ENCODE results near the gene FOXA3.

FOXA3 gene

DNA sequence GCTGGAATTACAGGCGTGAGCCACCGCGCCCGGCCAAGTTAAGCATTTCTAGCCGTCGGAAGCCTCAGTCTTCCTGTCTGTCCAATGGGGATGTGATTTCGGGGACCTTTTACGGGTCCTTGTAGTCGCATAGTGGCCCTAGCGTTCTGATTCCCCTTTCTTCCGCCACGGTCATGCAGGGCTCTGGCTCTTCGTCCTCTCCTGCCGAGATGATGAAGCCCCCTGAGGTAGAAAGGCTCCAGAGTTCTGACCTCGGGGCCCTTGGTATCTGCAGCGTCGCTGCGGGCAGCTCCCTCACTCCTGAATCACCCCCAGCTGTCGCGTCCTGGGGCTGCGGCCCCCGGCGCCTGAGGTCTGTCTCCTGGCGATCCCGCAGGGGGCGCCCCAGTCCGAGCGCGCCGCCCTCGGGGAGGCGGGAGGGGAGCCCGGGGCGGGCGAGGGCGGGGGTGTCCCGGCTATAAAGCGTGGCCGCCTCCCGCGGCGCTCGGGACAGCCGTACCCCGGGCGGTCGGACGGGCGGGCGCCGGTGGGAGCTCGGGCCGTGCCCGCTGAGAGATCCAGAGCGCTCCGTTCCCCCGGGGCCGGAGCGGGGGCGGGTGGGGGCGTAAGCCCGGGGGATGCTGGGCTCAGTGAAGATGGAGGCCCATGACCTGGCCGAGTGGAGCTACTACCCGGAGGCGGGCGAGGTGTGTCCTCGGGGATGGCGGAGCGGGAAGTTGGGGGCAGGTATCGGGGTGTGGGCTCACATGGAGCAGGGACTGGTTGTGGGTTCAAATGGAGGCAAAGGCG is at the start of gene FOXA3:
FOXA3 (plus strand) TSS at position 487 of the 789 bp plus-strand sequence; CDS start at position 618, 131 bp downstream.
- DNase-seq (ENCODE audit: low spot score): peak; percentile 75

DNA sequence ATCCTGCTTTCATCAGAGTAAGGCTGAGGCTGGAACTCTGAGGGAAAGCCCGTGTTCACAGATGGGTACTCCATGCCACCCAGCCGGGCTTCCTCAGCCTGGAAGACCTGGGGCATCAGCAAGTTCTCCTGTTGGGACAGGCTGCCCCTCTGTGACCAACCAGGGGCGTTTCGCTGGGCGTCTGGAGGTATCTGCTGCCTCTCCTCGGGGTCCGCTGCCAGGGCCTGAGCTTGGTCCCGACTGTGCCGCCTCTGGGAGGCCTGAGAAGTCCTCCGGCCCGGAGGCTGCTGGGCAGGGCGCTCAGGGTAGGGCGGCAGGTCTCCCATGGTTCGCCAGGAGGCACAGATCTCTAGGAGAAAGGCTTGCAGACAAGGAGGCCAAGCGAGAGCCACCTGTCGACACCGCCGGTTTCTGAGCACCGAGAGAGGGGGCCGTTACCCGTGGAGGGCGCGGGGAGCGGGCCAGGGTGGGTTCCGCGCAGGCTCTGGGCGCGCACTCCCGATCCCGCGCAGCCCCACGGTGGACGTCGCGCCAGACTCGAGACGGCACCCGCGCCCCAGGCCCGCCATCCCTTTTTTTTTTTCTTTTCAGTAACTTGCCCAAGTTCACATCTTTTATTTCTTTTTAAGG is 49.2 kb upstream of the FOXA3 start, which contains the start of gene RSPH6A:
RSPH6A (minus strand) TSS at position 458 of the 630 bp plus-strand sequence; CDS start at position 326, 132 bp downstream.
- DNase-seq (ENCODE audit: low spot score): no peak

DNA sequence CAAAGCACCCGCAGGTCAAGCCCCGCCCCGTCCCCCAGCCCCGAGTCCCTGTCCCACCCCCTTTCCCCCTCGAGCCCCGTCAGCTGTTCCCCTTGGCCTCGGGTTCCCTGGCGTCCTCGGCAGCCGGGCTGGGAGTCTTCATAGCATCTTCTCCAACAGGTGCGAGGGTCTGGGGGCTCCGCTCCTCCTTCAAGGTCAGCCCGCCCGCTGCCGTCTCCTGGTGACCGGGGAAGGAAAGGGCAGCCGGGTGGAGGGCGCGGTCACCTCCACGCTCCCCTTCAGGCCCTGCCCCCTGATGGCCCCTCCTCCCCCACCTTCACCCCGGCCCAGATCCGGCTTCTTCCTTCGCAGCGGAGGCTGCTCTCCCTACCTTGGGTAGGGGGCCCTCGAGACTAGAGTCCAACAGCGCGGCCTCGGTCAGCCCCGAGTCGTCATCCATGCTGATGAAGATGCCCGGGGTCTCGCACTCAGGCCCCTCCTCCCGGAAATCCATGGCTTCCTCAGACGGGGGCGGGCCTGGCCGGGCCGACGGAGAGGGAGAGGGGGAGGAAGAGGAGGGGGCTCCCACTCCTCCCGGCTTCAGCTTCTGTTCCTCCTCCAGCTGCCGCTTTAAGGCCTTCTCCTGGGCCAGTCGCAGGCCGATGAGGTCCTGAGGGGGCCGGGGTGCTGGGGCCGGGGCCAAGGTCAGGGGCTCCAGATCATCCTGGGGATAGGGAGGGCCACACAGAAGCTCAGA is 48.5 kb upstream of the FOXA3 start:
- DNase-seq (ENCODE audit: low spot score): no peak

DNA sequence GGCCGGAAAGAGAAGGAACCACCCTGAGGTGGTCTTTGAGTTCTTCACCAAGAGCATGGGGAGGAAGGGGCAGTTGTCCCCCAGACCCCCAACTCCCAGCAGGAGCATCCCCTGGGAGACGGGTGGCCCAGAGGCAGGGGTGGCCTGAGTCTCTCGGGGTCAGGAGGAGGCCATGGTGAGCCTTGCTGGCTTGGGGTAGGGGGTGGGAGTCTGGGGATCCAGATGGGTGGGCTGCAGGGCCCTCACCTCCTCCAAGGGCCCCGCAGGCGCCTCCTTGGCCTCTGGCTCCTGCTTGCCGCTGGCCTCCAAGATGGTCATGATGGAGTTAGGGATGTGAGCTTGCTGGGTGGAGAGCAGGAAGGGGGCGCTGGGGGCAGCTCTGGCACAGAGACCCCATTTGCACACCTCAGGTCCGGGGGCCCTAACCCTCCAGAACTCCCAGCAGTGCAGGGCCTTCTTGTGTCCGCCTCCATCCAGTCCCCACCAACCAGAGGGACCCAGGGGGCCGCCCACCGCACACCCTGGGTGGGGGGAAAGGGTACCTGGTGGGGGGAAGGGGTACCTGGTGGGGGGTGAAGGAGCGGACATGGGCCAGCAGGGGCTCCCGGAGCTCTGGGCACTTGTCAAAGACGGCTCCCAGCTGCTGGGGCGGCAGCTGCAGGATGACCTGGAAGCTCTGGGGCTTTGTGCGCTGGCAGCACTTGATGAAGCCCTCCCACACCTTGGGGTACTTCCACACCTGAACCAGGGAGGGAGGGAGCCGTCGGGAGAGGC is 47.7 kb upstream of the FOXA3 start:
- no peak for DNase-seq (ENCODE audit: low spot score)

DNA sequence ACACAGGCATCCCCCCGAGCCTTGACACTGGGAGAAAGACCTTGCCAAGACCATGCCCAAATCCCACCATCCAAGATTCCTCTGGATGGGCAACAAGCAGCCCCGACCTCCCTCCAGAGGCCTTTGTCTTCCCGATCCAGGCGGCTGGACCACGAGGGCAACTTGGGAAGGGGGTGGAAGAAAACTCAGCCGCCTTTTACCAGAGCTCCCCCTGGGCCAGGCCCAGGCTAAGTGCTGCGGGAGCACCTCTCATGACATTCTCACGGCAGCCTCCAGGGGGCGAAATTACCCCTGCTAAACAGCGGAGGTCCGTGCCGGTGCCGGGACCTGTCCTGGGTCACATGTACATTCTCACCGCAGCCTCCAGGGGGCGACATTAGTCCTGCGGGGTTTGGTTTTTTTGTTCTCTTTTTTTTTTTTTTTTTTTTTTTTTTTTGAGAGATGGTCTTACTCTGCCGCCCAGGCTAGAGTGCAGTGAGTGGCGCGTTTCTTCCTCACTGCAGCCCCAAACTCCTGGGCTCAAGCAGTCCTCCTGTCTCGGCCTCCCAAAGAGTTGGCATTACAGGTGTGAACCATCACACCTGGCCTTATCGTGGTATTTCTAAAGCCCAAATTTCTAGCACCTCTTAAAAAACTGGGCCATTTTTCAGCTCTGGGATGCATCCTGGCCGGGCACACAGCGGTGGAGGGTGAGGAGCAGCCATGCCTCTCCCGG is 47.0 kb upstream of the FOXA3 start:
- peak; percentile 98 for DNase-seq (ENCODE audit: low spot score)

DNA sequence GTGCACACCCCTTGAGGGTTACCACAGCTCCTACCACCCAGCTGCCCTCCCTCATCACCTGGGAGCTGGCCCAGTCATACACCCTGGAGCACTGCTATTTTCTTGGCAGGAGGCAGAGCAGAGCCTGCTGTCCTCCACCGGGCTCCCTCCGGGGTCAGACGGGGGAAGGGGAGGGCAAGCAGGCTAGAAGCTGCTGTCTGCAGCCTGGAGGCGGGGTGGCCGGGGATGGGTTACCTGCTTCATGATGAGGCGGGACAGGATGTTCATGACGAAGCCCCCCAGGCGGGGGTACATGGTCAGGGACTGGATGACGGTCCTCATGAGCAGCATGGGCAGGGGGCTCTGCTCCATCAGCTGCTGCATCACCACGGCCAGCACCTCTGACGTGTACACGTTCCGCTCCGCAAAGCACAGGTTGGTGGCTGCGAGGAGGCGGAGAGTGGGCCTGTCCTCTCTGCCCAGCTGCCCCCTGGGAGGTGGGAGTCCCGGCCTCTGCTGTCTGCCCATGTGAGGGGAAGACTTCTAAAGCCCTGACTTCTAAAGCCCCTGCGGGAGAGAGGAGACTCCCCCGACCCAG is 46.3 kb upstream of the FOXA3 start:
- no peak for DNase-seq (ENCODE audit: low spot score)

DNA sequence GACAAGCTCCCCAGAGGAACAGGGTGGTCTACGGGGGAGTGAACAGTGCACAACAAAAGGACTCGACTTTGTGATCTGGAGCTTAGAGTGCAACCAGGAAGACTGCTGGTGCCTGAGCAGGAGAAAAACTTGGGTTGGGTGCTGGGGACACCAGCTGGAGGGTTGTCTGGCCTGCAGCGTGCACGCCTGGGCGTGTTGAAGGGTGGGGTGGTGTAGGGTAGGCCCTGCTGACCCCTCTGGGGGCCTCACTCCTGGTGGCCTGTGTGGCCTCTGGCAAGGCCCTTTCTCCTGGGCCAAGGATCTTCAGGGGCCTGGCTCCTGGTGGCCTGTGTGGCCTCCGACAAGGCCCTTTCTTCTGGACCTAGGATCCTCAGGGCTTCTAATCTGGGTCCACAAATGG is 44.4 kb upstream of the FOXA3 start:
- no peak for DNase-seq (ENCODE audit: low spot score)

DNA sequence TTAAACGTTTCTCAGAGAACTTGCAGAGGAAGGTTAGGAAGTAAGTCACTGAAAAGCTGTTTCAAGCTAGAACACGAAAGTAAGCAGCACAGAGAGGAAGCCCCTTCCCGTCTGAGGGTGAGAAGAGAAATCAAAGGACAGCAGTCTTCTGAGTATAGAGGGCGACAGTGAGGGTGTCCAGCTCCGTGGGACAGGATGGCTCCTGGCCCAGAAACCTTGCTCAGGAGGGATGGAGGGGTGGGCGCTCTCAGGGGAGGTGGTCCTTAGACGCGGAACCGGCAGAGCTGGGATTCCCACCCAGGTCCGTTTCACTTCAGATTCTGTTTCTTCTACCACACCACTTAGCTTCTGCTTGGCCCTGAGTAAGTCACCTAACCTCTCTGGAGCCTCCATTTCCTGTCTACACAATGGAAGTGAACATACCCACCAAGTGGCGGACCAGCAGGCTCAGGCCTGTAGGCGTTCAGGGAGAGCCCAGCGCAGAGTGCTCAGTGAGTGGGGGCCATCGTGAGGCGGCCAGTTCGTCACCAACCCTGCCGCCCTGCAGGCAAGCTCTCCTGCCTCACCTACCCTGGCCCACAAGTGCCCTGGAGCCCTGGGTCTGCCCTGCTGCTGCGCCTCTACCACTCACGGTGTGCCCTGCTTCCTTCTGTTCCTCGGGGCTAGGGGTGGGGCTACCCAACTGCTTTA is 43.6 kb upstream of the FOXA3 start:
- no peak for DNase-seq (ENCODE audit: low spot score)

DNA sequence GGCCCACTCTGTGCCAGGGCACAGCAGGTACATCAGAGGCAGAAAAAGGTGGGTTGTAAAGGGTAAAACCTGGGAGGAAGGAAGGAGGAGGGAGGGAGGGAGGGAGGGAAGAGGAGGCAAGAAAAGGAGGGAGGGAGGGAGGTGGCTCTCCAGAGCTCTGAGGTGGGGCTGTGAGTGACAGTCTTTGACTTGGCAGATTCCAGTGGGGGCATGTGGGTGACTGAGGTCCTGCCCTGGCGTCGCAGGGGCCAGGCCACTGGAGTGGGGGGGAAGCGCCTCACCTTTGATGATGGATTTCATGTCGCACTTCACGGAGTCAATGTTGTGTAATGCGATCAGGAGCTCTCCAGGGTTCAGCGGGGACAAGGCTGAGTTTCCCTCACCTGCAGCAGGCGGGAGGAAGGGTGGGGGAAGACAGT is 43.0 kb upstream of the FOXA3 start:
- no peak for DNase-seq (ENCODE audit: low spot score)

DNA sequence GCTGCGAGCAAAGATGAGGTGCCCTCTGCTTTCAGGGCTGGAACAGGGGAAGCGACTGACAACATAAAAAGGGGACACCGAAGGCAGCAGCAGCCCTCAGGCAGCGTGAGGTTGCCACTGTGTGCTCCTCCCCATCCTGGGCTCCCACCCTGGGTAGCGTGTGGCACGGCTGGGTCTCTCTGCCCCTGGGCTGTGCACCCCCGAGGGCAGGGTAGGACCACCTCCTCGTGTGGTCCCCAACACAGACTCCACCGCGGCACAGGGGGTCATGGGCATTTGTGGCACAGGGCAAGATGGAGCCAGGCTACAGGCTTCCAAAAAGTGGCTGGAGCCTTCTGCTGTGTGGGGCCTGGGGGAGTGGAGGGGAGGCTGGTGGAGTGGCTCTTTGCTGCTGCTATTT is 42.6 kb upstream of the FOXA3 start:
- DNase-seq (ENCODE audit: low spot score): no peak

DNA sequence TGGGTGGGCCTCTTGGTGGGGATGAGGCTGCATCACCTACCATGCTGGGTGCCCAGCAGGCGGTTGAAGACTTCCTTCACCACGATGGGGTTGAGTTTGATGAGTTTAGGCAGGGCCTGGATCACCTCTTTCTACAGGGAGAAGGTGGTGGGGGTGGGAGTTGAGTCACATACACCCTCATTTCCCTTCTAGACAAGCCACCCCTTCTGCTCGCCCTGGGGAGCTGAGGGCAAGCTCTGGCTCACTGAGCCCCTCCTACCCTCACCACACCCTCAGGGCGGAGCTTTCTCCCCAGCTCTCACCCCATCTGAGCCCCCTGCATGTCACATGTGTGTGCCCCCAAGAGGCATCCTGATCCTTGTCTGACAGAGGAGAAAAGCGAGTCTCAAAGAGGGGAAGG is 41.4 kb upstream of the FOXA3 start:
- no peak for DNase-seq (ENCODE audit: low spot score)

DNA sequence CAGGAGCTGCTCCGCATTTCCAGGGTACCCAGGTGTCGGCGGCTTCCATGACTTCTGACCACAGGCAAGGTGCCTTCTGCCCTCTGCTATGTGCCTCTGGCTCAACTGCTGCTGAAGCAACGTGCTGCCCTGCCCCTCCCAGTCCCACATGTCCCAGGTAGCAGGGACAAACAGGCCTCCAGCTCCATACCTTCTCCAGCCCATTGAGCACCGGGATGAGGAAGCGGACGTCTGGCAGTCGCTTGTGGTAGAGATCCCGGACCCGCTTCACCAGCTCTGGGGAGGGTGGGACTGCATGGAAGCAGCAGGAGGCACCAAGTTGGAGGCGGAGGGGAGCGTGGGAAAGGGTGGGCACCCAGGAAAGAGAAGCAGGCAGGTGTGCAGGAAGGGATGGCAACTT is 40.9 kb upstream of the FOXA3 start:
- DNase-seq (ENCODE audit: low spot score): no peak

DNA sequence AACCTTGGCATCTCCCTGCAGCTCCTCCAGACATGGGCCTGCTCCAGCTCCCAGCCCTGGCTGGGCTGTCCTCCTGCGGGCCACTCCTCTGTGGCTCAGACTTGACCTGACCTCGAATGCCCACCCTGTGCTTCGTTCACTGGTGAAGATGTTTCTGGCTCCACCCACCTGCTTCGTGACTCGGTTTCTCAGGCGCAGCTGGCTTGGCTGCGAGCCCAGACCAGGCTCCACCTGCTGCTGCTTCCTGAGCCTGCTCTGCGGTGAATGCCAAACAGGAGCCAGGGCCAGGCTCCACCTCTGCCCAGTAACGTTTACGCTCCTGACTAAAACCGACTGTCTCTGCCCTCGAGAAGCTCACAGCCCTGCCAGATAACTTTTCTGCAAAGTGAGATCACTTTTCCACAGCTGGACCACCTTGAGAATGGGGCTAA is 40.1 kb upstream of the FOXA3 start:
- no peak for DNase-seq (ENCODE audit: low spot score)

DNA sequence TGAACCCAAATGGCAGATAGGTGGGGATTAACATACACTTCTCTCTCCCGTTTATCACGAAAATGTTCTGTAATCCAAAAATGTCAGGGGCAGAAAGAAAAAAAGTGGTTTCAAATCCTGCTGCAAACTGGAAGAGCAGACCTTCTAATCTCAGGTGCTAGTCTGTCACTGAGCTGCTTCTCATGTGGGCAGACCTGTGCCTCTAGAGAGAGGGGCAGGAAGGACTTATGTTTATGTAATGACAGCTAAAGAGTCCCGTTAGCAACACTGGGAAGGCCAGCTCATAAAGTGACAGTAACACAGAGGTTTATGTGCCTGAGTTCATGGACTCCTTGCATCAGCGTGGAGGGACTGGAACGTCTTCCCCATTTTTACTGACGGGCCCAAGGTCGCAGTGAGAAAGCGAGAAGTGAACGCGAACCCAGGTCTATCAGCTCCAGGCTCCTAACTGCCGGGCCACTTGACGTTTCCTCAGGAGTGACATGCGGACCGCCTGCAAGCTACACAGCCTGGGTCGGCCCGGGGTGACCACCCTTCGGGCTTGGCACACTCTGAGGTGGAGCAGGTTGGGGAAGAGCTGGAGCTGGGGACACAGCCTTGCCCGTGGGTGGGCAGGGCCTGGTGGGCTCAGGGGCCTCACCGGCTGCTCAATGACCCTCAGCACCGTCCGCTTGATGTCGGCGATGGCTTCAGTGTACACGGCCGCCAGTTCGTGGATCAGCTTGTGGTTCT is 39.4 kb upstream of the FOXA3 start:
- DNase-seq (ENCODE audit: low spot score): no peak

DNA sequence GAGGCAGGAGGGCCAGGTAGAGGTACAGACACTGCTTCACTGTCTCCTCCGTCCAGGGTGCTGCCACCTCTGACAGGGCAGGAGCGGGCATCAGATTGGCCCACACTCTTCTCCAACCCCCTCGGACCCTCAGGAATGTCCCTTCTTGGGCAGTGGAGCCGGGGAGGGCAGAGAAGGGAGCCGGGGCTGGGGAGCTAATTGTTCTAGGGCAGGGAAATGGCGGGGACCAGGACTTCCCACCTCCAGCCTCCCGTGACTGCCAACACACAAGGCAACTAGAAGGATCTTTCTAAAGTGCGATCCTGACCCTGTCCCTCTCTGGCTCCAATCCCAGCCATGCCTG is 38.9 kb upstream of the FOXA3 start:
- no peak for DNase-seq (ENCODE audit: low spot score)

DNA sequence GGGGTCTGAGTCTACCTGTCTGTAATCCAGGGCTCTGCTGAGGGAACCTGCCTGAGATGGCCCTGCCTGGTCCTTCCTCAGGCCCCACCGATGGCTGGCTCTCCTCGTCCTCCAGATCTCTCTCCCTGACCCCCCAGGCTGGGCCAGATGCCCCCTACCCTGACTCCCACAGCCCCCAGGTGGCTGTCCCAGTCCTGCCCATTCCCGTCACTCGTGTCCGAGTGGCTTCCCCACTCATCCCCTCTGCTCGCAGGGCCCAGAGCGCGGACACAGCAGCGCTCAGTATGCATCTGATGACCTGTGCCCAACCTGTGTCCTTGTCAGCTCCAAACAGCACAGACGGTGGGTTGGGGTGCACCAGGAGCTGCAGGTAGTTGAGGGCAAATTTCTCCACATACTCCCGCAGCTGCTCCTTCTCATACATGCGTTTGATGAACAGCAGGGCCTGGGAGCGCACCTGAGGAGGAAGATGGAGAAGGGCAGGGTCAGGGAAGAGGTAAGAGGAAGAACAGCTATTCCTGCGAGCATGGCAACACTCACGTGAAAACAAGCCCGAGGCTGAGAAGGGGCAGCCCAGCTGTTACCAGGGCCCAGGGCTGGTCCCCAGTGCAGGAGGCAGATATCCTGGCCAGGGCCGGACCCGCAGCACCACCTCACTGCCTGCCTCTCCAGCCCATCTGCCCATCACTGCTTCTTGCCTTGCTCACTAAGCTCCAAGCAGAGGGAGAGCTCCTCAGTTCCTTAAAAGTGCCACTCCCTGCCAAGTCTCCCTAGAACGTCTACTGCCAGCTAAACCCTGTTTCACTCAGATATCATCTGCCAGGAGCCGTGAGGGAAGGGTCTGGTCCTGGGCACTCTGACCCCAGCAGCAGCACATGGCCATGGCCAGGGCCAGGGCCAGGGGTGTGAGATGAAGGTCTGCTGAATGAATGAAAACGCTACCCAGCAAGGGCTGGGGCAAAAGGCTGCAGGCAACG is 37.9 kb upstream of the FOXA3 start:
- DNase-seq (ENCODE audit: low spot score): no peak

DNA sequence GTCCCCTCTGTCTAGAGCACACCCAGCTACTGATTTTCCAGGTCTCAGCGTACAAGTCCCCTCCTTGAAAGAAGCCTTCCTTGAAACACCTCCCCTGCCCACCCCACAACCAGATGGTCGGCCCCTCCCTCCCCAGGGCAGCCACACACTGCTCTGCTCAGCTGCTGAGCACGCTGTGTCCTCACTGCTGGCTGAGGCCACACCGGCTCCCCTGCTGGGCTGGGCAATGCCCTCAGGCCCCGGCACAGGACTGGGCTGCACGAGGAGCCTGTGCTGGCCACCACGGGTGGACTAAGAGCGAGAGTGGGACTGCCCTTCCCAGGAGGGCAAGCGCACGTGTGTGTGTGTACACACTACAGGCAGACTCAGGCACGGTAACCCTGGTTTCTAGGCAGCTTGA is 37.2 kb upstream of the FOXA3 start:
- no peak for DNase-seq (ENCODE audit: low spot score)

DNA sequence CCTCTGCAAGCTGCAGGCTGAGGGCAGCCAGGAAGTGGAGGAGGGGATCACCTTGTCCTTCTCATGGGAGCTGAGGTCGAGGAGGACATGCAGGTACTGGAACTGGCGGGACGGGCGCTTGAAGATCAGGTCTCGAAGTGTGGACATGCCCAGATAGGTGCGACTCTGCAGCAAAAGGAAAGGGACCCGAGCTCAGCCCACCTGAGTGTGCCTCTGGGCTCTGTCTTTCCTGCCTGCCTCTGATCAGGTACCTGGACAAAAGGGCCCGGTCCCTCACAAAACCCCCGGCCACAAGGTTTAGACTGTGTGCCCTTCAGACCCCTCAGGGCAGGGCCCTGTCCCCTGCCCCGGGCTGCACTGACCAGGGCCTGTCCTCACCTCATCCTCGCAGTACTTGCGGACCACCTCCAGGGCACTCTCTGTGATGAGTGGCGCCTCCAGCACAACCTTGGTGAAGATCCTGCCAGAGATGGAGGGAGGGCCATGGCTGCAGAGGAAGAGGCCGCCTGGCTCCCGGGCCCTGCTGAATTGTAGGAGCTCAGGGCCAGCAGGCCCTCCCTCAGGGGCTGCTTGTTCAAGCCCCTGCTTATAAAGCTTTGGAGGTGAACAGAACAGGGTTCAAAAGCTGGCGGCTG is 36.5 kb upstream of the FOXA3 start:
- DNase-seq (ENCODE audit: low spot score): no peak

Data from AG08396 (cell line).